COLO829 (cell line): ENCODE results near the gene PLEKHH2.
"Not testable (repeated sequence)": the region's sequence is repeated elsewhere in the genome, so short reads cannot be mapped to it uniquely, and the experiment has no call there.

Experiments
- DNase-seq: peaks from one replicate; pipeline ENCODE4 v3.0.0; 2012; ENCODE audit warnings: low spot score

Gene PLEKHH2

GRCh38 chr2:43637030-43637803, at the start of gene PLEKHH2:
TSS of gene PLEKHH2 (plus strand) at chr2:43637260. CDS start at chr2:43644674, 7,414 bp downstream.
- DNase-seq, result peak; percentile 84

DNA sequence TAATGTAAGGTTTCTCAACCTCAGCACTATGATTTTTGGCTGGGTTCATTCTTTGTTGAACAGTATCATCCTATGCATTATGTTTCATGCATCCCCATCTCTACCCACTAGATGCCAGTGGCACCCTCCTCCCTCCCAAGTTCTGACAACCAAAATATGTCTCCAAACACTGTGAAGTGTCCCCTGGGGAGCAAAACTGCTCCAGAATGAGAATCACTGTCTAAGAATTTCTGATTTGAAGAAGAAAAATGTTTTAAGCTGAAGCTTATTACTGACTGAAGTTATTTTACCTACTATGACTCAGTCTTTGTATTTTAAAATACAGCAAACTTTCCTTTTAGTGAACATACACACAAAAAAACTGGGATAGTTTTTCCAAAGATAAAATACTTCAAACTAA, 44.6 kb upstream of the PLEKHH2 start:
- DNase-seq, result no peak

DNA sequence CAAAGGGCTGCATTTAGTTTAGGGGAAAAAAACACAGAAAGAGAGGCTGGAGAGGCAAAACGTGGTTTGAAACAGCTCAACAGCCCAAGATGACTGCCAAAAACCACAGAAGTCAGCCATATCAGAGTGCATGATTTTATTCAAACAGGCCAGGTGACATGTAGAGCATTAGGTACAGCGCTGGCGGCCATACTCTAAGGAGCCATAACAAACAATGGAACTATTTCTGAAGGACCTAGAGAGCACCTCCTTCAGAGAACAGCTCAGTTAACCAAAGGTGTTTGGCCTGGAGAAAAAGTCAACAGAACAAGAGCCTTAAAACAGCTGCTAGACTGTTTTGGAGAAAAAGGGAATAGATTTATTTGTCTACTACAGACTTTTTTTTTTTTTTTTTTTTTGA, 43.8 kb upstream of the PLEKHH2 start:
- DNase-seq, result no peak

DNA sequence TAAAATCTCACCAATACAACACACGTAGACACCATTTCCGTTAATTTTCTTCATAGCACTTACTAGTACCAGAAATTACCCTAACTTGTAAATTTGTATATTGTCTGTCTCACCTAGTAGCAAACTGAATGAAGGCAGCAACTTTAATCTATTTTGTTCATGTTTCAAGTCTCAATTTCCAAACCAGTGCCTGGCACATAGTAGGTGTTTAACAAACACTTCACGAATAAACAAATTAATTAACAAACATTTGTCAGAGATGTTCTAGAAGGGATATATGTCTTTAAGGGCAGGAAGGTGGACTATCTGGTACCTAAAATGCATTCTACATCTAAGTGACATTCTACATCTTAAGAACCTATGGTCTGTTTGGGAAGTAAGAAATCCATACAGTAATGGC, 42.2 kb upstream of the PLEKHH2 start:
- no peak for DNase-seq

DNA sequence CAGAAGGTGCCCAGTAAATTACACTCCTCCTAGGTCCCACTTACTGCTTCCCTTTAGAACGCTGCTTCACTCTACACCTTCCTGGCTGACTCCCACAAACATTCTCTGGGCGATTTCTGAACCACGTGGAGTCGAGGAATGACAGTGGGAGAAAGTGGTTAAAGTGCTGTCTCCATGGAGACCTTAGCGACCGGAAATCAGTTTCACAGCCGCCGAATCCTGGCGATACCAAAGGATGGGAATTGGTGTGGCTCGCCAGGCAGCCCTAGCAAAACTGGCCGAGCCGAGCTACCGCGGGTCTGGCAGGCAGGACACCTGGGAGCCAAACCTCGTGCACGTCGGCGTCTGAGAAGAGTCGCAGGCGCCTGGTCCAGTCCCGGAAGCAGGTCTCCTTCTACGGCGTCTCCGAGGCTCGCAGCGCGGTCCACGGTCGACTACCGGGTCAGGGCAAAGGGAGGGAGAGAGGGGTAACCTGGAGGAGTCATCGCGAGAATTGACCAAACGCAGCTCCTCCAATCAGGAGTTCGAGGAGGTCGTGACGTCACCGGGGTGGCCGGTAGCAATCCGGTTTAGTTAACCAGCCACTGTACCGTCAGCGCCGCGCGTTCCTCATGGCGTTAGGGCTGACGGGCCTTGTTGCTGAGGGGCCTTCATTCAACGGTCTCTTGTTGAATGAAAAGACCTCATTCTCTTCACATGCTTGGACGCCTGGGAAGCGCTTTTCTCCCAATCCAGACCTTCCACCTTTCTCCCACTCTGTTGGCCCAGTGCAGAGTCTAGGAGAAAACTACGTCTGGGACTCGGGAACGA, 41.3 kb upstream of the PLEKHH2 start, which contains the start of gene THADA:
TSS of gene THADA (minus strand) at position 436 of the 810 bp plus-strand sequence. CDS start 3,646 bp downstream, outside the sequence.
- DNase-seq, result peak; percentile 95

DNA sequence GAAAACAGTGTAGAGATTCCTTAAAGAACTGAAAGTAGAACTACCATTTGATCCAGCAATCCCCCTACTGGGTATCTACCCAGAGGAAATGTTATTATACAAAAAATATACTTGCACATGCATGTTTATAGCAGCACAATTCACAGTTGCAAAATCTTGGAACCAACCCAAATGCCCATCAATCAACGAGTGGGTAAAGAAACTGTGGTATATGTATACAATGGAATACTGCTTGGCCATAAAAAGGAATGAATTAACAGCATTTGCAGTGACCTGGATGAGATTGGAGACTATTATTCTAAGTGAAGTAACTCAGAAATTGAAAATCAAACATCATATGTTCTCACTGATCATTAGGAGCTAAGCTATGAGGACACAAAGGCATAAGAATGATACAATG, 36.5 kb upstream of the PLEKHH2 start:
- not testable (repeated sequence) for DNase-seq

GRCh38 chr2:43604674-43605073, 32.4 kb upstream of the PLEKHH2 start:
- no peak for DNase-seq

DNA sequence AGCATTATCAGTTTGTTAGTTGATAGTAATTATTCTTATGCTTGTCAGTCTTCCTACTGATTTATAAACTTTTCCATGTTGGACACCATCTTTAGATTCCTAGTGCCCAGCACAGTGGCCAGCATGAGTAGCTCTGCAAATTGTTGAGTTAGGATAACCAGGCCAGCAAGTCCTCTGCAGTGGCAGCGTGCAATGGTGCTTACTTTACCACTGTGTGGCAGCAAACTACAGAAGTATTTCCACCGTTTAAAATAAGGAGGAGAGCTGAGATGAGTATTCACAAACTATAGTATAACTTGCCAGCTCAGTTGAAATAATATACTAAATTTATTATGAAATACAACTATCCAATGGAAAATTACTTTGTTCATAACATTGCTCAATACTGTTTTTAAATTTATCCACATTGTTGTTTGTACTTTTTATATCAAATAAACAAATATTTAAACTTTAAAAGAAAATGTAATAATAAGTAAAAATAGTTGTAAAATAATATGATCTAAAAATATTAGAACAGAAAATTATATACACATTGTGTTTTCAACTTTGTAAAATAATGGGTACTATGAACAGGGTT, 31.9 kb upstream of the PLEKHH2 start:
- DNase-seq, result peak; percentile 70

GRCh38 chr2:43605851-43606250, 31.2 kb upstream of the PLEKHH2 start:
- no peak for DNase-seq

DNA sequence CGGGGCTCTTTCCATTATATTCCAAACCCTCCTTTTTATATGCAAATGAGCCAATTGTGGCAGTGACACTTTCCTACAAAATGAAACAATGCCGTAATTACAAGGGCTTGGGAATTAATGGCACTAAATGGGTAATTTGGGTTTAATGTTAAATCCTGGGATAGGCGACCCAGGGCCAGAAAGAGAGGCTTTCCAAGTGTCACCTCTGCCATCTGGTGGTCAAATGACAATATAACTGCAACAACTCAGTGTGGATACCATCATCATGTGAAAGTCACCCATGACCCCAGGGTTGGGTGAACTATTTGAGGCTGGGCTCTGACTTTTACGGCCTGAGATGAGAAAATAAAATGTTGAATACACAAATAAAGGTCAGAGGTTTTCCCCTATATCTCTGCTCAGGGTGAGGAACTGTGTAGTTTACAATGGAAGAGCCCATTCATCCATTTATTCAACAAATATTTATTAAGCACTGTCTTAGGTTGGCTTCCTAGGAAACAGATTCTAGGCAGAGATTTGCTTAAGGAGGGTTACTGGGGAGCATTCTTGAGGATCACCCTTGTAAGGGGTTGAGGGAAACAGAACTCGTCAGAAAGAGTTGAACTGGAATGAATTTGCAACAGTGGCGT, 27.7 kb upstream of the PLEKHH2 start:
- DNase-seq, result peak; percentile 54

DNA sequence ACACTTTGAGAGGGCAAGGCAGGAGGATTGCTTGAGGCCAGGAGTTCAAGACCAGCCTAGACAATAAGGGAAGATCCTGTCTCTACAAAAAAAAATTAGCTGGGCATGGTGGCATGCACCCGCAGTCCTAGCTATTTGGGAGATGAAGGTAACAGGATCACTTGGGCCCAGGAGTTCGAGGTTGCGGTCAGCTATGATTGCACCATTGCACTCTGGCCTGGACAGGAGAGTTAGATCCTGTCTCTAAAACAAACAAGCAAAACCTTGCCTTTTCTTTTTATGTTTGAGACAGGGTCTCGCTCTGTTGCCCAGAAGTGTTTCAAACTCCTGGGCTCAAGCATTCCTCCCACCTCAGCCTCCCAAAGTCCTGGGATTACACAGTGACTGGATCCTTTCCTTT, 26.7 kb upstream of the PLEKHH2 start:
- DNase-seq, result no peak

DNA sequence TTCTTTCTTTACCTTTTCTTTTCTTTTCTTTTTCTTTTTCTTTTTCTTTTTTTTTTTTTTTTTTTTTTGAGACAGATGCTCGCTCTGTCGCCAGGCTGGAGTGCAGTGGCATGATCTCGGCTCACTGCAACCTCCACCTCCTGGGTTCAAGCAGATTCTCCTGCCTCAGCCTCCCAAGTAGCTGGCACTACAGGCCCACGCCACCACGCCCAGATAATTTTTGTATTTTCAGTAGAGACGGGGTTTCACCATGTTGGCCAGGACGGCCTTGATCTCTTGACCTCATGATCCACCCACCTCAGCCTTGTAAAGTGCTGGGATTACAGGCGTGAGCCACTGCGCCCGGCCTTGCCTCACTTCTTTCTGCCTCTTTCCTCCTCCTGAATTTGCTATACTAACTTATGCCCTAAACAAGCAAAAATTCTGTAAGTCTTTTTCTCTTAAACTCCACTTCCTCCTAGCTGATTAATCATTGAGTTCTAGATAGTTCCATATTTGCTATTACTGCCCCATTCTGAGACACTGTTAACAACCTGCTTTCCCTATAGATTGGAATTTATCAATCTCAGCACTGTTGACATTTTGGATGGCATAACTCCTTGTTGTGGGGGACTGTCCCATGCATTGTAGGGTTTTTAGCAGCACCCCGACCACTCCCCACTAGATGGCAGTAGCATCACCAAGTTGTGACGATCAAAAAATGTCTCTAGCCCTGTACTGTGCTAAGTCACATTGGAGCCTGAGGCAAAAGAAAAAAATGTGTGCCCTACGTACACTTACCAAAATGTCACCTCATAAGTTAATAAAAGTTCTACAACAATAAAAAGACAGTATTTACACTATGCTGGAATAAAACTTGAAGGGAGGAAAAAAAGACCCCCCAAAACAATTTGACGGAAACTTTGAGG, 24.8 kb upstream of the PLEKHH2 start:
- DNase-seq, result peak; percentile 42

GRCh38 chr2:43612944-43613343, 24.1 kb upstream of the PLEKHH2 start:
- no peak for DNase-seq

DNA sequence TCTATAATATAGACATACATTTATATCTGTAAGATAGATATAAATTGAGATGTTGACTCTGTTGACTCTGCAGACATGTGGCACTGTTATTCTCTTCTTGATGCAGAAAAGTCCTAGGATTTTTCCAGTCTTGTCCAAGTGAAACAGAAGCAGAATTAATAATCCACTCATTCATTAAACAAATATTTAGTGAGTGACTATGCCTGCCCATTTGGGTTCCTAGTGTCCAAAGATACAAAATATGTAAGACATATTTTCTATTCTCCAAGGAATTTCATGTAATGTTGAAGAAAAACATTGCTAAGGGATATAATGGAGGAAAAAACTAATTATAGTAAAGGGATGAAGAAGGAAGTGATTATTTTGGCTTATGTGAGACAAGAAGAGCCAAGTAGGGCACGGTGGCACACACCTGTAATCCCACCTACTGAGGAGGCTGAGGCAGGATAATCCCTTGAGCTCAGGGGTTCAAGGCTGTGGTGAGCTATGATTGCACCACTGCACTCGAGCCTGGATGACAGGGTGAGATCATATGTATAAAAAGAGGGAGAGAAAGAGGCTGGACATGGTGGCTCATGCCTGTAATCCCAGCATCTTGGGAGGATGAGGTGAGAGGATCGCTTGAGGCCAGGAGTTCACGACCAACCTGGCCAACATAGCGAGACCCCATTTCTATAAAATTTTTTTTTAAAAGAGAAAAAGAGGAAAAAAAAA, 19.9 kb upstream of the PLEKHH2 start:
- DNase-seq, result no peak

DNA sequence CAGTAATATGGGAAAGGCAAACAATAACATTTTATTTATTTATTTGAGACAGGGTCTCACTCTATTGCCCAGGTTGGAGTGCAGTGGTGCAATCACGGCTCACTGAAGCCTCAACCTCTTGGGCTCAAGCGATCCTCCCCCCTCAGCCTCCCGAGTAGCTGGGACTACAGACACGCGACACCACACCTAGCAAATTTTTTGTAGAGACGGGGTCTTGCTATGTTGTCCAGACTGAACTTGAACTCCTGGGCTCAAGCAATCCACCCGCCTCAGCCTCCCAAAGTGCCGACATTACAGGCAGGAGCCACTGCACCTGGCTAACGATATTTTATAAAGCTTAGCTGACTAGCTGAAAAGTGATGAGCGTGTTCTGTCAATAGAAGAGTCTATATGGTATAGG, 17.5 kb upstream of the PLEKHH2 start:
- DNase-seq, result no peak

DNA sequence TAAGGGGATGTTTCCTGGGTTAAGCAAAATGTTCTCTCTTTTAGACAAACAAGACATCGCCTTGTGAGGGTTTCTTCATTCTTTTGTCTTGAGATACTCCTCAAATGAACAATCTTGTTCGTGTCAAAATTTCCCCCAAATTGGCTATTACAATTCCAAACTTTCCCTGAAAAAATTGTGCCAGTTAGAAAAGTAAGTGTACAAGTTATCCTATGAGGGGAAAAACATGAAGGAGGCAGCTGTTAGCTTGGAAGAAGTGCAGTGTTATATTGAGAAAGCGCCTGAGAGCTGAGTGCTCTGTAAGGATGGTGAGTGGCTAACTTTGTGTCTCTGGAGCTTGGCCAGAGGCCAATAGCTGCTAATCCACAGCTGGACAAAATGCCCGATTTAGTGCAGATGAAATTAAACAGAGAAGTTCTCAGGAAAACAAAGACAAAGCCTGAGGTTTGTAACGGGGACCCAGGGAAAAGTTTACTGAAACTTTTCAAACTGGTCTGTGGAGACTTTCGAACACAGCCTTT, 14.1 kb upstream of the PLEKHH2 start:
- DNase-seq, result no peak

DNA sequence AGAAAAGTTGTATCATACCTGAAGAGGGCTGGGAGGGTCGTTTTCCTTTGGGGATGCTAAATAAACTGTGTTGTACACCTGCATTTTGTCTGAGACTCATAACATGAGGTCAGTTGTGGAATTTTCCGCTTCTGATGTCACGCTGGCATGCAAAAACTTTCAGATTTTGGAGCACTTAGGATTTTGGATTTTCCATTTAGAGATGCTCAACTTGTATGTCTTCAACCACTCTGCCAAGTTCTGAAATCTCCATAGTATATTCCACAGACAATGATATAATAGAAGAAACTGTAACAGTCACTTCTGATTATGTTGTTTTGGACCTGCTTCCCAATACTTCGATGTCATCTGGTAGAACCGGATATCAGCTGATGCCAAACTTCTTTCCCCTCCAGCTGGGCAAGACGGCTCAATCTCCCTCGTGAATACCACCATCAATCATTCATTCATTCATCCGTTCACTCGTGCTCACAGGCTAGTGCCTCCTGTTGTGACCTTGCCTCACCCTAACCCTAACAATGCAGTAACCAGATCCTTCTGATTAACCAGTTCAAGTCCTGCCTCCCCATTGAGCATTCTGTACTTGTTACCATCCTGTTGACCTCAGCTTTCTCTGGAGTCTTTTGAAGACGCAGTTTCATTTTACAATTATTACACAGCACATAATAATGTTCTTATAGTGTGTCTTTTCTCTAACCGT, 5.3 kb upstream of the PLEKHH2 start:
- DNase-seq, result no peak

- DNase-seq, result peak; percentile 58
Measured at GRCh38 chr2:43634604-43635306, 2.3 kb upstream of the PLEKHH2 start.

- not testable (repeated sequence) for DNase-seq
Measured at GRCh38 chr2:43636153-43636552, 907 bp upstream of the PLEKHH2 start.
